GM12873 (cell line): ENCODE data around the gene TMEM203.

Source experiments
- CTCF ChIP-seq: IDR thresholded peaks from 2 replicates; pipeline ENCODE4 v1.5.1; 2012; ENCODE audit warnings: low read depth, mild to moderate bottlenecking, moderate library complexity, low read length, control low read depth; ENCODE audit not compliant: insufficient read depth; ENCODE audit errors: missing control alignments

TMEM203 gene

GRCh38 chr9:137222190-137223077 lies 17.0 kb upstream of the TMEM203 start, which contains the start of gene RNF208:
Gene RNF208, minus strand, starts transcription at chr9:137222240. Its CDS starts 1,028 bp downstream, at chr9:137221212.
- TF ChIP-seq CTCF = no peak

GRCh38 chr9:137221506-137222111 lies 16.2 kb upstream of the TMEM203 start:
- TF ChIP-seq CTCF = no peak

- no peak for TF ChIP-seq CTCF
These were observed 15.7 kb upstream of the TMEM203 start for GRCh38 chr9:137221095-137221505.

GRCh38 chr9:137220317-137221094 lies 15.1 kb upstream of the TMEM203 start:
- TF ChIP-seq CTCF = no peak

- no peak for TF ChIP-seq CTCF
These were observed 14.4 kb upstream of the TMEM203 start for GRCh38 chr9:137219757-137220316.

GRCh38 chr9:137218754-137219271 lies 13.4 kb upstream of the TMEM203 start:
- TF ChIP-seq CTCF = no peak
